ENCODE results near the gene KRTAP2-4.
"Not testable (repeated sequence)": the region's sequence is repeated elsewhere in the genome, so short reads cannot be mapped to it uniquely, and the experiment has no call there.

The KRTAP2-4 gene

DNA sequence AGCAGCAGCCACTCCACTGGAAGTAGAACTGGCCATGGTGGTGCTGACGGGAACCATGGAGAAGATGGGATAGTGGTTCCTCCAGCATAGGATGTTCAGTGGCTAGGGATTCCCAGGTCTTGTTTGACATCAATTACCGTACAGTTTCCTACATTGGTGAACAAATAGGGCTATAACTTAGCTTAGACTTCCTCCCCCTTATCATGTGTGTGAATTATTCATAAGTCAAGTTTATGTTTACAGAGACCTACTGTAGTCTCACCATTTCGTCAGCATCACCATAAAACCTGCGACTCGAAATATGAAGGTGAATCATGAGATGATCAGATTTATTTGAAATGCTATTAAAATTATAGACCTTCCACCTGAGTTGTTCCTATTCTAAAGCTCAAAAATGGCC is 6.9 kb downstream of the KRTAP2-4 start:
- no peak overlapping the region for H3K4me2 ChIP-seq (ENCODE audit: low read length)
- TF ChIP-seq, protein P1, sequence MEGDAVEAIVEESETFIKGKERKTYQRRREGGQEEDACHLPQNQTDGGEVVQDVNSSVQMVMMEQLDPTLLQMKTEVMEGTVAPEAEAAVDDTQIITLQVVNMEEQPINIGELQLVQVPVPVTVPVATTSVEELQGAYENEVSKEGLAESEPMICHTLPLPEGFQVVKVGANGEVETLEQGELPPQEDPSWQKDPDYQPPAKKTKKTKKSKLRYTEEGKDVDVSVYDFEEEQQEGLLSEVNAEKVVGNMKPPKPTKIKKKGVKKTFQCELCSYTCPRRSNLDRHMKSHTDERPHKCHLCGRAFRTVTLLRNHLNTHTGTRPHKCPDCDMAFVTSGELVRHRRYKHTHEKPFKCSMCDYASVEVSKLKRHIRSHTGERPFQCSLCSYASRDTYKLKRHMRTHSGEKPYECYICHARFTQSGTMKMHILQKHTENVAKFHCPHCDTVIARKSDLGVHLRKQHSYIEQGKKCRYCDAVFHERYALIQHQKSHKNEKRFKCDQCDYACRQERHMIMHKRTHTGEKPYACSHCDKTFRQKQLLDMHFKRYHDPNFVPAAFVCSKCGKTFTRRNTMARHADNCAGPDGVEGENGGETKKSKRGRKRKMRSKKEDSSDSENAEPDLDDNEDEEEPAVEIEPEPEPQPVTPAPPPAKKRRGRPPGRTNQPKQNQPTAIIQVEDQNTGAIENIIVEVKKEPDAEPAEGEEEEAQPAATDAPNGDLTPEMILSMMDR (IDR thresholded peaks at IDR 0.05; ENCODE audit: low read depth, low read length, poor library complexity, severe bottlenecking), result no peak
- TF ChIP-seq EZH2phosphoT487 (IDR thresholded peaks at IDR 0.05; ENCODE audit: borderline replicate concordance, low read length), result no peak
- no peaks in the 10 kb centered on the region for H3K79me2 ChIP-seq (ENCODE audit: control insufficient read depth, low read length)
- H4K20me1 ChIP-seq (ENCODE audit: control insufficient read depth, insufficient read depth, low read depth, low read length), result no peaks in the 10 kb centered on the region
- H3K4me1 ChIP-seq (ENCODE audit: control insufficient read depth, low read length), result no peaks in the 10 kb centered on the region
- no peak overlapping the region for H3K27ac ChIP-seq (ENCODE audit: low read depth, low read length)
- no peak overlapping the region for H3K4me3 ChIP-seq (ENCODE audit: low read length)
- 0 out of 2 replicates have a peak, but pooled peaks cover 2% of the 10 kb centered on the region for H3K27me3 ChIP-seq (ENCODE audit: control insufficient read depth, low read length)
- no peaks in the 10 kb centered on the region for H3K36me3 ChIP-seq (ENCODE audit: control insufficient read depth, low read length)
- H3F3A ChIP-seq (ENCODE audit: control insufficient read depth, insufficient read depth), result no peaks in the 10 kb centered on the region
- no peaks in the 10 kb centered on the region for H3K9me2 ChIP-seq (replicated peaks; ENCODE audit: control insufficient read depth, low read length)
- H3K9me3 ChIP-seq (ENCODE audit: control insufficient read depth, insufficient read depth, low read length), result no peaks in the 10 kb centered on the region

DNA sequence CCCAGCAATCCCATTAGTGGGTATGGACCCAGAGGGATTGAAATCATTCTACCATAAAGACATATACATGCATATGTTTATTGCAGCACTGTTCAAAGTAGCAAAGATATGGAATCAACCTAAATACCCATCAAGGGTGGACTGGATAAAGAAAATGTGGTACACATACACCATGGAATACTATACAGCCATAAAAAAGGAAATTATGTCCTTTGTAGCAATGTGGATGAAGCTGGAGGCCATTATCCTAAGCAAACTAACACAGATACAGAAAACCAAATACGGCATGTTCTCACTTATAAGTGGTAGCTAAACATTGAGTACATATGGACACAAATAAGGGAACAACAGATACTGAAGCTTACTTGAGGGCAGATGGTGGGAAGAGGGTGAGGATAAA is 8.1 kb downstream of the KRTAP2-4 start:
- Histone ChIP-seq H3K27me3 (ENCODE audit: control insufficient read depth, low read length) (0 out of 2 replicates have a peak, but pooled peaks cover 2% of the 10 kb centered on the region), H3K36me3 (ENCODE audit: control insufficient read depth, low read length) (no peaks in the 10 kb centered on the region), H3K4me1 (ENCODE audit: control insufficient read depth, low read length) (no peaks in the 10 kb centered on the region), H3K79me2 (ENCODE audit: control insufficient read depth, low read length) (no peaks in the 10 kb centered on the region), H3K9me2 (replicated peaks; ENCODE audit: control insufficient read depth, low read length) (no peaks in the 10 kb centered on the region), H3K9me3 (ENCODE audit: control insufficient read depth, insufficient read depth, low read length) (no peaks in the 10 kb centered on the region), H3K27ac (ENCODE audit: low read depth, low read length) (no peak overlapping the region), H3K4me2 (ENCODE audit: low read length) (no peak overlapping the region), H3F3A (ENCODE audit: control insufficient read depth, insufficient read depth) (no peaks in the 10 kb centered on the region), H3K4me3 (ENCODE audit: low read length) (no peak overlapping the region), H4K20me1 (ENCODE audit: control insufficient read depth, insufficient read depth, low read depth, low read length) (no peaks in the 10 kb centered on the region)
- TF ChIP-seq EZH2phosphoT487 (IDR thresholded peaks at IDR 0.05; ENCODE audit: borderline replicate concordance, low read length), result no peak
- TF ChIP-seq, protein P1 (IDR thresholded peaks at IDR 0.05; ENCODE audit: low read depth, low read length, poor library complexity, severe bottlenecking), result no peak

DNA sequence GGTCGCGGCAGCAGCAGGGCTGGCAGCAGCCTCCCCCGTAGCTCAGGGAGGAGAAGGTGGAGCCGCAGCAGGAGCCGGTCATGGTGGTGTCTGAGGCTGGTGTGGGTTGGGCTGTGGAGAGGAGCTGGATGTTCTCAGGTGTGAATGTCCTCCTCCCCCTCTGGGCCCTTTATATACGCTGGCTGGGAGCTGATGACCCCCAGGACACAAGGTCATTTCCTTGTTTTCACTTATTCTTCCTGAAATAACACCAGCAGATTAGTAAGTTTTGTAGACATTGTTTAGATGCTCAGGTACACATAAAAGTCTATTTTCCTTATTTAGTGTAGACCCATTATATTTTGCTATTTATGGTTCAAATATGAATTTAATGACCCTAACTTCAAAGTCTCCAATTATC is 10.5 kb downstream of the KRTAP2-4 start, which contains the start of gene KRTAP2-2:
Gene KRTAP2-2 (minus strand): TSS at position 101 of the 400 bp plus-strand sequence. CDS start 19 bp downstream, at position 82.
- H3K27ac ChIP-seq (ENCODE audit: low read depth, low read length); H3K79me2 ChIP-seq (ENCODE audit: control insufficient read depth, low read length); H3K4me3 ChIP-seq (ENCODE audit: low read length); H3K9me3 ChIP-seq (ENCODE audit: control insufficient read depth, insufficient read depth, low read length); H3K4me1 ChIP-seq (ENCODE audit: control insufficient read depth, low read length); H3K36me3 ChIP-seq (ENCODE audit: control insufficient read depth, low read length); H3F3A ChIP-seq (ENCODE audit: control insufficient read depth, insufficient read depth); H3K9me2 ChIP-seq (replicated peaks; ENCODE audit: control insufficient read depth, low read length); H3K4me2 ChIP-seq (ENCODE audit: low read length); H3K27me3 ChIP-seq (ENCODE audit: control insufficient read depth, low read length); H4K20me1 ChIP-seq (ENCODE audit: control insufficient read depth, insufficient read depth, low read depth, low read length): not testable (repeated sequence)

DNA sequence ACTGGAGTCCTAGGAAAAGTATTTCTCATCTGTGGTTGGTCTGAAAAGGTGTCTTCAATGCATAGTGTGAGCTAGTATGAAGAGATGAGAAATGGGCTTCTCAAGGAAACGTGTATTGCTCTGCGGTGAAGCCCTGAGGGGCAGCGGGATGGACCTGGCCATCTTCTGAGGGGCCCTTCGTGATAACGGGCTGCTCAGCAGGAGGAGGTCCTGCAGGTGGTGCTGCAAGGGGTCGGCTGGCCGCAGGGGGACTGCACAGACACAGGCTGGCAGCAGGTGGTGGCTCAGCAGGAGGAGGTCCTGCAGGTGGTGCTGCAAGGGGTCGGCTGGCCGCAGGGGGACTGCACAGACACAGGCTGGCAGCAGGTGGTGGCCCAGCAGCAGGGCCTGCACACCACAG is 11.1 kb downstream of the KRTAP2-4 start:
- H3K4me3 ChIP-seq (ENCODE audit: low read length), result not testable (repeated sequence)

More for the DNA sequence above, 11.1 kb downstream of the KRTAP2-4 start:
- H3K27me3 ChIP-seq (ENCODE audit: control insufficient read depth, low read length); H3K27ac ChIP-seq (ENCODE audit: low read depth, low read length); H4K20me1 ChIP-seq (ENCODE audit: control insufficient read depth, insufficient read depth, low read depth, low read length); H3K79me2 ChIP-seq (ENCODE audit: control insufficient read depth, low read length); H3K4me2 ChIP-seq (ENCODE audit: low read length); H3F3A ChIP-seq (ENCODE audit: control insufficient read depth, insufficient read depth); H3K9me2 ChIP-seq (replicated peaks; ENCODE audit: control insufficient read depth, low read length); H3K9me3 ChIP-seq (ENCODE audit: control insufficient read depth, insufficient read depth, low read length); H3K36me3 ChIP-seq (ENCODE audit: control insufficient read depth, low read length); H3K4me1 ChIP-seq (ENCODE audit: control insufficient read depth, low read length): not testable (repeated sequence)
